Renal cortex interstitium (tissue), 11 donors: ENCODE data around the gene CC2D1B. TPM values are rescaled to one million over a fixed set of nuclear protein-coding genes. Genes with fewer than 3 reads are reported as not detected.

ENCODE experiments used
- DNase-seq, 11 donors: peaks; one replicate each; pipeline ENCODE4 v3.0.0-alpha.2; 2013; ENCODE audit warnings: low read depth in 9 of 11, low spot score in 4 of 11; ENCODE audit errors: extremely low read depth in 1 of 11
- polyA plus RNA-seq, 3 donors: library from polyadenylated mRNA; unstranded; fragments of 120-200 nt; gene quantifications; one replicate each; pipeline ENCODE4 v1.2.1, GENCODE V29; 2013; ENCODE audit not compliant: insufficient read length in 3 of 3

Gene CC2D1B
- polyA plus RNA-seq, 3 donors = 28.6 to 38.5 (median 33.6) TPM

- DNase-seq = no peak
Observed at GRCh38 chr1:52328615-52329014, 37.4 kb downstream of the CC2D1B start.

- no peak for DNase-seq
Observed at GRCh38 chr1:52325786-52326185, 40.2 kb downstream of the CC2D1B start.

- no peak for DNase-seq
Observed at GRCh38 chr1:52323731-52324130, 42.3 kb downstream of the CC2D1B start.

- no peak for DNase-seq
Observed at GRCh38 chr1:52321061-52321460, 44.9 kb downstream of the CC2D1B start.

GRCh38 chr1:52306227-52307006, 59.6 kb downstream of the CC2D1B start:
- no peak for DNase-seq

- no peak for DNase-seq
Observed at GRCh38 chr1:52305417-52306226, 60.4 kb downstream of the CC2D1B start.

Other genes starting within 250 kb of the CC2D1B start
- 10 to 100 TPM; 32.3 to 36.2 (median 34.6) TPM for gene ZFYVE9, start 224.1 kb downstream of the CC2D1B start, polyA plus RNA-seq
- 1 to 10 TPM; 5.8 to 8.7 (median 8.0) TPM for gene ORC1, start 38.2 kb upstream of the CC2D1B start, polyA plus RNA-seq
- 10 to 100 TPM; 79.3 to 81.8 (median 80.2) TPM for gene PRPF38A, start 38.4 kb upstream of the CC2D1B start, polyA plus RNA-seq
- gene TUT4, start 186.9 kb upstream of the CC2D1B start, polyA plus RNA-seq = 100 to 1,000 TPM in 1 of 3 donors, 10 to 100 TPM in 2; 70.7 to 113 (median 86.3) TPM
- gene GPX7, start 236.2 kb upstream of the CC2D1B start, polyA plus RNA-seq = 10 to 100 TPM; 68.9 to 83.4 (median 75.5) TPM